ENCODE results near the gene C11orf97. TPM values are rescaled to one million over a fixed set of nuclear protein-coding genes. Genes with fewer than 3 reads are reported as not detected.

C11orf97 gene
- total RNA-seq, 1 donor from 2014 or later: not detected

GRCh38 chr11:94537031-94537600 is 24.9 kb downstream of the C11orf97 start:
- Mint-ChIP-seq H3K36me3 (ENCODE audit: low read depth, unreplicated experiment) (no peaks in the 10 kb centered on the region), H3K27me3 (ENCODE audit: low read depth, unreplicated experiment) (peaks cover 9% of the 10 kb centered on the region), H3K27ac (ENCODE audit: unreplicated experiment) (no peak overlapping the region), H3K4me1 (ENCODE audit: low read depth, unreplicated experiment) (no peaks in the 10 kb centered on the region), H3K4me3 (ENCODE audit: unreplicated experiment) (no peak overlapping the region), H3K9me3 (ENCODE audit: unreplicated experiment) (no peaks in the 10 kb centered on the region)
- Histone ChIP-seq H3K9me3 (ENCODE audit: insufficient read depth, low read depth, low read length) (no peaks in the 10 kb centered on the region), H3K27me3 (ENCODE audit: insufficient read depth, low read length) (no peaks in the 10 kb centered on the region), H4K20me1 (ENCODE audit: insufficient read depth, low read length) (no peaks in the 10 kb centered on the region), H3K4me2 (ENCODE audit: low read length) (no peak overlapping the region), H3K27ac (ENCODE audit: low read depth, low read length) (no peak overlapping the region), H2AFZ (ENCODE audit: low read depth, low read length) (no peak overlapping the region), H3K79me2 (ENCODE audit: insufficient read depth, low read length) (no peaks in the 10 kb centered on the region), H3K9ac (ENCODE audit: low read length) (no peak overlapping the region), H3K4me1 (ENCODE audit: insufficient read depth, low read length) (no peaks in the 10 kb centered on the region), H3K36me3 (ENCODE audit: insufficient read depth, low read length) (no peaks in the 10 kb centered on the region), H3K4me3 (ENCODE audit: insufficient read depth, low read depth, low read length) (no peak overlapping the region)
- no peak for FAIRE-seq
- TF ChIP-seq CTCF (IDR thresholded peaks at IDR 0.05; ENCODE audit: insufficient read depth, low read depth, low read length) (no peak), EZH2 (IDR thresholded peaks at IDR 0.05; ENCODE audit: insufficient read depth, low read length) (no peak)
- DNase-seq (ENCODE audit: low read depth): peak; percentile 70

- Histone ChIP-seq H3K4me3 (ENCODE audit: insufficient read depth, low read depth, low read length) (no peak overlapping the region), H2AFZ (ENCODE audit: low read depth, low read length) (no peak overlapping the region)
Observed at GRCh38 chr11:94539420-94539819, 27.2 kb downstream of the C11orf97 start.

More at GRCh38 chr11:94539420-94539819, 27.2 kb downstream of the C11orf97 start:
- no peak overlapping the region for H3K9ac ChIP-seq (ENCODE audit: low read length)
- Mint-ChIP-seq H3K27ac (ENCODE audit: unreplicated experiment) (no peak overlapping the region), H3K4me1 (ENCODE audit: low read depth, unreplicated experiment) (no peaks in the 10 kb centered on the region), H3K36me3 (ENCODE audit: low read depth, unreplicated experiment) (no peaks in the 10 kb centered on the region), H3K27me3 (ENCODE audit: low read depth, unreplicated experiment) (peaks cover 9% of the 10 kb centered on the region), H3K4me3 (ENCODE audit: unreplicated experiment) (no peak overlapping the region), H3K9me3 (ENCODE audit: unreplicated experiment) (no peaks in the 10 kb centered on the region)
- no peaks in the 10 kb centered on the region for H3K4me1 ChIP-seq (ENCODE audit: insufficient read depth, low read length)
- no peaks in the 10 kb centered on the region for H3K36me3 ChIP-seq (ENCODE audit: insufficient read depth, low read length)
- H3K4me2 ChIP-seq (ENCODE audit: low read length): no peak overlapping the region
- H3K27ac ChIP-seq (ENCODE audit: low read depth, low read length): no peak overlapping the region
- TF ChIP-seq EZH2 (IDR thresholded peaks at IDR 0.05; ENCODE audit: insufficient read depth, low read length) (no peak), CTCF (IDR thresholded peaks at IDR 0.05; ENCODE audit: insufficient read depth, low read depth, low read length) (no peak)
- no peaks in the 10 kb centered on the region for H4K20me1 ChIP-seq (ENCODE audit: insufficient read depth, low read length)
- peaks cover 1% of the 10 kb centered on the region for H3K79me2 ChIP-seq (ENCODE audit: insufficient read depth, low read length)
- FAIRE-seq (no peak), DNase-seq (ENCODE audit: low read depth) (no peak)
- no peaks in the 10 kb centered on the region for H3K27me3 ChIP-seq (ENCODE audit: insufficient read depth, low read length)
- no peaks in the 10 kb centered on the region for H3K9me3 ChIP-seq (ENCODE audit: insufficient read depth, low read depth, low read length)

Measured in astrocyte (in vitro differentiated cells and primary cell).